Activated naive CD4-positive, alpha-beta T cell treated with anti-CD3 and anti-CD28 coated beads, Interleukin-2, amount 10 ng/mL, durations not matched to agents 7 days and 5 days (primary cell): Measurements from ENCODE around the gene NOC2L.

Experiments used
- CTCF ChIA-PET: fragments of 350-600 bp; sonication (Branson Sonifier 250); formaldehyde crosslinking; loops from one replicate; lab custom pipeline; 2021; ENCODE audit warnings: antibody characterized with exemption; lab: Charles Lee
- DNase-seq: peaks from one replicate; pipeline ENCODE4 v3.0.0-alpha.2; 2020
- H3K27ac Mint-ChIP-seq: one replicate; pipeline ENCODE4 v1.8.0; 2021; ENCODE audit warnings: mild to moderate bottlenecking, moderate library complexity, mixed read lengths
- H3K27me3 Mint-ChIP-seq: one replicate; pipeline ENCODE4 v1.8.0; 2021; ENCODE audit warnings: mild to moderate bottlenecking, mixed read lengths
- H3K36me3 Mint-ChIP-seq: one replicate; pipeline ENCODE4 v1.8.0; 2021; ENCODE audit warnings: mixed read lengths
- H3K4me1 Mint-ChIP-seq: one replicate; pipeline ENCODE4 v1.8.0; 2021; ENCODE audit warnings: mixed read lengths
- H3K4me3 Mint-ChIP-seq: one replicate; pipeline ENCODE4 v1.8.0; 2021; ENCODE audit warnings: mild to moderate bottlenecking, moderate library complexity, mixed read lengths
- H3K9me3 Mint-ChIP-seq: one replicate; pipeline ENCODE4 v1.8.0; 2021; ENCODE audit warnings: mixed read lengths

The NOC2L gene

GRCh38 chr1:941588-942383 lies 17.3 kb downstream of the NOC2L start:
- Mint-ChIP-seq H3K9me3 (no peaks in the 10 kb centered on the region), H3K27me3 (peaks cover 84% of the 10 kb centered on the region), H3K27ac (no peak overlapping the region), H3K36me3 (peaks cover 10% of the 10 kb centered on the region), H3K4me1 (peaks cover 7% of the 10 kb centered on the region), H3K4me3 (no peak overlapping the region)
- CTCF ChIA-PET = interaction anchor here (0.9 to 1.2 kb wide), 2 partner anchors 11 to 36 kb away, joined by 3 to 4 read pairs; no protein-coding TSS in a partner anchor
- peak; percentile 39 for DNase-seq

- peak overlapping the region; percentile 28 for H3K4me3 Mint-ChIP-seq
- peaks cover 90% of the 10 kb centered on the region for H3K27me3 Mint-ChIP-seq
- peaks cover 7% of the 10 kb centered on the region for H3K4me1 Mint-ChIP-seq
- H3K36me3 Mint-ChIP-seq = peaks cover 10% of the 10 kb centered on the region
- no peaks in the 10 kb centered on the region for H3K9me3 Mint-ChIP-seq
- CTCF ChIA-PET = interaction anchor here (1.2 to 2.3 kb wide), 2 partner anchors 10 to 36 kb away, joined by 4 to 5 read pairs; no protein-coding TSS in a partner anchor
- H3K27ac Mint-ChIP-seq = no peak overlapping the region
- DNase-seq = no peak
Measured at GRCh38 chr1:941015-941587, 18.0 kb downstream of the NOC2L start.

- DNase-seq = no peak
Measured at GRCh38 chr1:940107-941014, 18.7 kb downstream of the NOC2L start.

GRCh38 chr1:939511-940106 lies 19.4 kb downstream of the NOC2L start:
- no peak for DNase-seq
- Mint-ChIP-seq H3K27me3 (peaks cover 91% of the 10 kb centered on the region), H3K4me3 (no peak overlapping the region), H3K9me3 (no peaks in the 10 kb centered on the region), H3K36me3 (no peaks in the 10 kb centered on the region), H3K4me1 (peaks cover 7% of the 10 kb centered on the region), H3K27ac (peak overlapping the region; percentile 28)
- CTCF ChIA-PET = interaction anchor here (1.0 to 2.3 kb wide), 4 partner anchors 9 to 37 kb away, joined by 3 to 5 read pairs (median 4); no protein-coding TSS in a partner anchor

More at GRCh38 chr1:940107-941014, 18.7 kb downstream of the NOC2L start:
- Mint-ChIP-seq H3K36me3 (peaks cover 4% of the 10 kb centered on the region), H3K27ac (no peak overlapping the region), H3K27me3 (peaks cover 90% of the 10 kb centered on the region), H3K9me3 (no peaks in the 10 kb centered on the region), H3K4me3 (peak overlapping the region; percentile 28), H3K4me1 (peaks cover 7% of the 10 kb centered on the region)
- CTCF ChIA-PET = interaction anchor here (1.0 to 2.3 kb wide), 5 partner anchors 10 to 36 kb away, joined by 3 to 5 read pairs (median 4); no protein-coding TSS in a partner anchor

DNA sequence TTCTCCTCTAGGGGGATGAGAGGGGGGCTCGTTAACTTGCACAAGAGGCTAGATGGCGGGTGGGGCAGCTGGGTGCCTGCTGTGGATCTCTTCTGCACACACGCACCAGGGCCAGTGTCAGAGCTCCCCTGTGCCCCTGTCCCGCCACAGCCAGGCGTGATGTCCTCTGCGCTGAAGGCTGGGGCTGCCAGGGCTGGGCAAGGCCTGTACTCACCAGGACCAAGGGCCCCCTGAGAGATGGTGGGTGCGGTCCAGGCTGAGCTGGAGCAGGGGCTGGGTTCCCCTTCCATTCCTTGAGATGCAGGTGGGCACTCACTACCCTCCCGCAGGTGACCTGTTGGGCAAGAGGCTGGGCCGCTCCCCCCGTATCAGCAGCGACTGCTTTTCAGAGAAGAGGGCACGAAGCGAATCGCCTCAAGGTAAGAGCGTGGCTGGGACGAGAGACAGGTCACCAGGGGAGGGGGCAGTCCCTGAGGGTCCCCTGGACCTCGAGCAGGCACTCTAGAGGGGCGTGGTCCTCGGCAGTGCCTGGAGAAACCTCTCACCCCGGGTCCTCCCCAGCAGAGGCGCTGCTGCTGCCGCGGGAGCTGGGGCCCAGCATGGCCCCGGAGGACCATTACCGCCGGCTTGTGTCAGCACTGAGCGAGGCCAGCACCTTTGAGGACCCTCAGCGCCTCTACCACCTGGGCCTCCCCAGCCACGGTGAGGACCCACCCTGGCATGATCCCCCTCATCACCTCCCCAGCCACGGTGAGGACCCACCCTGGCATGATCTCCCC lies 20.2 kb downstream of the NOC2L start:
- CTCF ChIA-PET = interaction anchor here (1.0 to 2.3 kb wide), 7 partner anchors 8 to 75 kb away, joined by 3 to 5 read pairs (median 5); partner anchors contain the start of gene ISG15
- Mint-ChIP-seq H3K9me3 (no peaks in the 10 kb centered on the region), H3K27ac (peak overlapping the region; percentile 28), H3K4me3 (no peak overlapping the region), H3K4me1 (peaks cover 7% of the 10 kb centered on the region), H3K36me3 (no peaks in the 10 kb centered on the region), H3K27me3 (peaks cover 86% of the 10 kb centered on the region)
- no peak for DNase-seq

DNA sequence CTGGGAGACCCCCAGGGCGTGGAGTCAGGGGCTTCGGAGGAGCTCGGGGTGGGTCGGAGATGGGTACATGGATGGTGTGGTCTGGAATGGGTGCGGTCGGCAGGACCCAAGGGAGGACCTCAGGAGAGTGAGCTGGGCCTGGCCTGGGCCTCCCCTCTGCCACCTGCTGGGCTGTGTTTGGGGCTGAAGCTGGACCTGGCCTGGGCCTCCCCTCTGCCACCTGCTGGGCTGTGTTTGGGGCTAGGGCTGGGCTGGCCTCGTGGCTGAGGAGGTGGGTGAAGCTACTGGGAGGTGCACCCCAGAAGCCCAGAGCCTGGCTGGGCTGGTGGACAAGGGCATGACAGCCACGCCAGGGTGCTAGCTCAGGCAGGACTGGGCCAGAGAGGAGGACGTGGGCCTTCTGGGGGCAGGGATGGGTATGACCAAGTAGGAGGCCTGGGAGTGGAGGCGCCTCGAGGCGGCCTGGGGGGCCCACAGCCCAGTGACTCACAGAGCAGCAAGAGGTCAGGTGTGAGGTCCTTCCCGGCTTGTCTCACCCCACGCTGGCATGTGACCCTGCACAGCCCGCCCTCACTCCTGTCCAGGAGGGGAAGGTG lies 20.9 kb downstream of the NOC2L start:
- CTCF ChIA-PET = interaction anchor here (1.0 to 1.3 kb wide), 4 partner anchors 32 to 75 kb away, joined by 3 to 5 read pairs (median 4); partner anchors contain the start of gene ISG15
- H3K27me3 Mint-ChIP-seq = peaks cover 86% of the 10 kb centered on the region
- H3K4me3 Mint-ChIP-seq = no peak overlapping the region
- H3K4me1 Mint-ChIP-seq = peaks cover 7% of the 10 kb centered on the region
- H3K9me3 Mint-ChIP-seq = no peaks in the 10 kb centered on the region
- H3K27ac Mint-ChIP-seq = no peak overlapping the region
- peak; percentile 39 for DNase-seq
- no peaks in the 10 kb centered on the region for H3K36me3 Mint-ChIP-seq

DNA sequence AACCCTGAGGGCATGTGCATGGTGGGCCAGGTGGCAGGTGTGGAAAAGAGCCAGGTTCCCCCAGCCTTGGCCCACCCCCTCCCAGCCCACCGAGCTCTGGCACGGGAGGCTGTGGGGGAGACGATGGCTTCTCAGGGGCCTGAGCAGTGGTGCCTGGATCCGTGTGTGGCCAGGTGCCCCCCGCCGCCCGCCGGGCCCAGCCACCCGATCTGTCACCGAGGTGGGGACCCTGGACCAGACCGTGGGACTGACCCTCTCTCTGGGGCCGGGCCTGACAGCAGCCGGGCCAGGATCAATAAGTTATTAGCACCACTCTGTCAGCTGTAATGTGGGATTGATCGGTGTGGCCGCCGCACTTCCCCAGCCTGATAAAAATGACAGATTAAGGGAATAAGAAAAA lies 21.5 kb downstream of the NOC2L start:
- Mint-ChIP-seq H3K27me3 (peaks cover 84% of the 10 kb centered on the region), H3K9me3 (no peaks in the 10 kb centered on the region), H3K4me1 (peaks cover 7% of the 10 kb centered on the region), H3K4me3 (no peak overlapping the region), H3K27ac (no peak overlapping the region), H3K36me3 (no peaks in the 10 kb centered on the region)
- no peak for DNase-seq
- CTCF ChIA-PET = interaction anchor here (1.0 to 1.3 kb wide), 3 partner anchors 35 to 76 kb away, joined by 3 to 5 read pairs (median 4); partner anchors contain the start of gene ISG15

GRCh38 chr1:936348-937264 lies 22.4 kb downstream of the NOC2L start:
- no peak overlapping the region for H3K27ac Mint-ChIP-seq
- no peak overlapping the region for H3K4me3 Mint-ChIP-seq
- DNase-seq = no peak
- peaks cover 88% of the 10 kb centered on the region for H3K27me3 Mint-ChIP-seq
- CTCF ChIA-PET = no interaction called here
- H3K36me3 Mint-ChIP-seq = no peaks in the 10 kb centered on the region
- peaks cover 7% of the 10 kb centered on the region for H3K4me1 Mint-ChIP-seq
- no peaks in the 10 kb centered on the region for H3K9me3 Mint-ChIP-seq

DNA sequence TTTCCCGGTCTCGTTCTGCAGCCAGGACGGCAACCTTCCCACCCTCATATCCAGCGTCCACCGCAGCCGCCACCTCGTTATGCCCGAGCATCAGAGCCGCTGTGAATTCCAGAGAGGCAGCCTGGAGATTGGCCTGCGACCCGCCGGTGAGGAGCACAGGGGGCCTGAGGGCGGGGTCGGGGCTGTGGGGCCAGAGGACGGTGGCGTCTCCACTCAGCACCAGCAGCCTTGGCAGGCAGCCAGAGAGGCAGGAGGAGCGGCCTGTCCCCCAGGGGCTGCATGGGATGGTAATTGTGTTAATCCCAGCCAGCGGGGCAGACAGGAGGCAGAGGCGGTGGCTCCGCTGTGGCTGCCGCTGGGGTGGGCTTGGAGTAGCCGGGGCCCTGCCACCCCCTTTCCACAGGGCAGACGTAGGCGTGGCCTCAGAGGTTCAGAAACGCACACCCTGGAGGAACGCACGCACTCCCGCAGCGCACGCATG lies 23.3 kb downstream of the NOC2L start:
- no peaks in the 10 kb centered on the region for H3K36me3 Mint-ChIP-seq
- DNase-seq = no peak
- no peaks in the 10 kb centered on the region for H3K9me3 Mint-ChIP-seq
- peaks cover 2% of the 10 kb centered on the region for H3K4me1 Mint-ChIP-seq
- H3K27ac Mint-ChIP-seq = no peak overlapping the region
- CTCF ChIA-PET = no interaction called here
- H3K4me3 Mint-ChIP-seq = no peak overlapping the region
- peaks cover 87% of the 10 kb centered on the region for H3K27me3 Mint-ChIP-seq

GRCh38 chr1:934991-935750 lies 23.9 kb downstream of the NOC2L start:
- H3K4me1 Mint-ChIP-seq = no peaks in the 10 kb centered on the region
- peaks cover 87% of the 10 kb centered on the region for H3K27me3 Mint-ChIP-seq
- H3K4me3 Mint-ChIP-seq = no peak overlapping the region
- H3K27ac Mint-ChIP-seq = no peak overlapping the region
- no peaks in the 10 kb centered on the region for H3K36me3 Mint-ChIP-seq
- no peaks in the 10 kb centered on the region for H3K9me3 Mint-ChIP-seq
- no peak for DNase-seq
- CTCF ChIA-PET = no interaction called here

GRCh38 chr1:933603-933940 lies 25.5 kb downstream of the NOC2L start:
- H3K27me3 Mint-ChIP-seq = peaks cover 87% of the 10 kb centered on the region
- H3K4me3 Mint-ChIP-seq = no peak overlapping the region
- no peak overlapping the region for H3K27ac Mint-ChIP-seq
- no peaks in the 10 kb centered on the region for H3K36me3 Mint-ChIP-seq
- H3K4me1 Mint-ChIP-seq = no peaks in the 10 kb centered on the region
- no peak for DNase-seq
- H3K9me3 Mint-ChIP-seq = no peaks in the 10 kb centered on the region
- CTCF ChIA-PET = no interaction called here
